GM23338 (cell line): ENCODE measurements around the gene ABCA1.

Experiments
- CREB1 ChIP-seq: fragments of 250-450 bp; sonication (Bioruptor Pico); IDR thresholded peaks from 2 replicates; pipeline ENCODE4 v1.5.0; 2020; ENCODE audit warnings: low read depth, mild to moderate bottlenecking, moderate library complexity
- EZH2phosphoT487 ChIP-seq: fragments of 200-600 bp; sonication (generic); IDR thresholded peaks from one replicate; pipeline ENCODE4 v1.8.1; 2018; ENCODE audit warnings: antibody characterized with exemption; ENCODE audit not compliant: unreplicated experiment
- JUNB ChIP-seq: IDR thresholded peaks from one replicate; pipeline ENCODE4 v1.6.1; 2016; ENCODE audit warnings: antibody characterized with exemption; ENCODE audit not compliant: unreplicated experiment
- POLR2AphosphoS5 ChIP-seq: IDR thresholded peaks from 2 replicates; pipeline ENCODE4 v1.6.1; 2016; ENCODE audit warnings: antibody characterized with exemption, low read depth
- ZNF114 ChIP-seq: fragments of 250-450 bp; sonication (Bioruptor Pico); IDR thresholded peaks from 2 replicates; pipeline ENCODE4 v1.5.0; 2020; ENCODE audit warnings: mild to moderate bottlenecking, moderate library complexity
- ZNF331 ChIP-seq: fragments of 250-450 bp; sonication (Bioruptor Pico); IDR thresholded peaks from 2 replicates; pipeline ENCODE4 v1.5.0; 2020; ENCODE audit warnings: low read depth, mild to moderate bottlenecking, moderate library complexity
- TF ChIP-seq, protein P1 (sequence below), 2 experiments: fragments of 200-600 bp in 1 of 2; sonication (generic) in 1 of 2; conservative IDR thresholded peaks; 2 replicates each; pipeline versions ENCODE4 v1.5.1 to v1.6.1; 2016 to 2017; ENCODE audit warnings: antibody characterized with exemption in 2 of 2, low read depth in 2 of 2, mild to moderate bottlenecking in 2 of 2, moderate library complexity in 1 of 2
- TF ChIP-seq, protein P2 (sequence below): IDR thresholded peaks from 2 replicates; pipeline ENCODE4 v1.6.1; 2016; ENCODE audit warnings: antibody characterized with exemption

DNA sequence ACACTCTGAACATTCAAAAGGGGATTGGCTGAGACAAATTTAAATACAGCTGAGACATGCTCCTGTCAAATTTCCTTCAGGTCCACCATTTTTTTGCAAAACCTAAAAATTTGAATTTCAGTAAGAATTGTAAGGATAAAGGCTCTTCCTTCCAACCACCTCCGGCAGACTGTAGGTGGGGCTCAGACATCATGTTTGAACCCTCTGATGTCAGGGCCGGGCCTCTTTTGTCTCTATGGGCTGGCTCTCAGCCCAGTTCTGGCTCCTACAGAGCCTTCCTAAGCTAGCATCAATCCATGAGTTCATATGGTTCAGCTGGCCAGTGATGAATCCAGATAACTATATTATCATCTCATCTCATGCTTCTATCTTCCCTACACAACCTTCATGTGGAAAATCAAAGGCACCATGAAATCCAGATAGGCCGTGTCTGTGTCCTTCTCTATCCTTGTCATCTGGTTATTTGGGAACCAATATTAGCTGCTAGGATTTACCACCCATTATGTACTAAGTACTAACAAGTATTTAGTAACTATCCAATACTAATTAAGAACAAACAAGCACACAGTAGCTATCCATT lies 119.8 kb downstream of the ABCA1 start:
- TF ChIP-seq, protein P1, sequence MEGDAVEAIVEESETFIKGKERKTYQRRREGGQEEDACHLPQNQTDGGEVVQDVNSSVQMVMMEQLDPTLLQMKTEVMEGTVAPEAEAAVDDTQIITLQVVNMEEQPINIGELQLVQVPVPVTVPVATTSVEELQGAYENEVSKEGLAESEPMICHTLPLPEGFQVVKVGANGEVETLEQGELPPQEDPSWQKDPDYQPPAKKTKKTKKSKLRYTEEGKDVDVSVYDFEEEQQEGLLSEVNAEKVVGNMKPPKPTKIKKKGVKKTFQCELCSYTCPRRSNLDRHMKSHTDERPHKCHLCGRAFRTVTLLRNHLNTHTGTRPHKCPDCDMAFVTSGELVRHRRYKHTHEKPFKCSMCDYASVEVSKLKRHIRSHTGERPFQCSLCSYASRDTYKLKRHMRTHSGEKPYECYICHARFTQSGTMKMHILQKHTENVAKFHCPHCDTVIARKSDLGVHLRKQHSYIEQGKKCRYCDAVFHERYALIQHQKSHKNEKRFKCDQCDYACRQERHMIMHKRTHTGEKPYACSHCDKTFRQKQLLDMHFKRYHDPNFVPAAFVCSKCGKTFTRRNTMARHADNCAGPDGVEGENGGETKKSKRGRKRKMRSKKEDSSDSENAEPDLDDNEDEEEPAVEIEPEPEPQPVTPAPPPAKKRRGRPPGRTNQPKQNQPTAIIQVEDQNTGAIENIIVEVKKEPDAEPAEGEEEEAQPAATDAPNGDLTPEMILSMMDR (conservative IDR thresholded peaks at IDR 0.05; ENCODE audit: low read depth in 2 of 2), result peak; percentile 67 to 80
- TF ChIP-seq POLR2AphosphoS5, result no peak
- no peak for TF ChIP-seq CREB1 (CRISPR knock-in tag)
- TF ChIP-seq ZNF114 (CRISPR knock-in tag), result no peak
- TF ChIP-seq JUNB, result no peak
- TF ChIP-seq ZNF331 (CRISPR knock-in tag), result no peak
- no peak for TF ChIP-seq EZH2phosphoT487
- TF ChIP-seq, protein P2, sequence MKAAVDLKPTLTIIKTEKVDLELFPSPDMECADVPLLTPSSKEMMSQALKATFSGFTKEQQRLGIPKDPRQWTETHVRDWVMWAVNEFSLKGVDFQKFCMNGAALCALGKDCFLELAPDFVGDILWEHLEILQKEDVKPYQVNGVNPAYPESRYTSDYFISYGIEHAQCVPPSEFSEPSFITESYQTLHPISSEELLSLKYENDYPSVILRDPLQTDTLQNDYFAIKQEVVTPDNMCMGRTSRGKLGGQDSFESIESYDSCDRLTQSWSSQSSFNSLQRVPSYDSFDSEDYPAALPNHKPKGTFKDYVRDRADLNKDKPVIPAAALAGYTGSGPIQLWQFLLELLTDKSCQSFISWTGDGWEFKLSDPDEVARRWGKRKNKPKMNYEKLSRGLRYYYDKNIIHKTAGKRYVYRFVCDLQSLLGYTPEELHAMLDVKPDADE, result no peak
